ENCODE measurements around the gene C13orf46.

The C13orf46 gene

GRCh38 chr13:113954046-113954835 is 19.6 kb downstream of the C13orf46 start:
- DNase-seq (ENCODE audit: low read depth): no peak

DNA sequence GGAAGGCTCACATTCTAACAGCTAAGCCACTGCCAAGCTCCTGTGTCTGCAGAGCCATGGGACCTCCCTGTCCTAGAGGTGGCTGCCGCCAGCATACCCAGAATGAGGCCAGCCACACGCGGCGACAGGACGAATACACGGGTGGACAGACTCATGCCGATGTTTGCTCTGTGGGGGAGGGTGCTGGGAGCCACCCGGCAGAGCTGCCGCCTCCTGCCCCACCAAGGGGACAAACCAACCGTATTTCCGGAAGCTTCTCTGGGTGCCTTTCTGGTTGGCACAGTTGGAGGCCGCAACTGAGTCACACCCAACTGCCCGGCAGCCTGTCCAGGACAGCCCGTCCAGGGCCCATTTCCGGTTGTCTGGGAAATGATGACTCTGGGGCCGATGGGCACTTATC is 20.3 kb downstream of the C13orf46 start:
- no peak for DNase-seq (ENCODE audit: low read depth)

GRCh38 chr13:113952983-113953520 is 20.8 kb downstream of the C13orf46 start:
- no peak for DNase-seq (ENCODE audit: low read depth)

DNA sequence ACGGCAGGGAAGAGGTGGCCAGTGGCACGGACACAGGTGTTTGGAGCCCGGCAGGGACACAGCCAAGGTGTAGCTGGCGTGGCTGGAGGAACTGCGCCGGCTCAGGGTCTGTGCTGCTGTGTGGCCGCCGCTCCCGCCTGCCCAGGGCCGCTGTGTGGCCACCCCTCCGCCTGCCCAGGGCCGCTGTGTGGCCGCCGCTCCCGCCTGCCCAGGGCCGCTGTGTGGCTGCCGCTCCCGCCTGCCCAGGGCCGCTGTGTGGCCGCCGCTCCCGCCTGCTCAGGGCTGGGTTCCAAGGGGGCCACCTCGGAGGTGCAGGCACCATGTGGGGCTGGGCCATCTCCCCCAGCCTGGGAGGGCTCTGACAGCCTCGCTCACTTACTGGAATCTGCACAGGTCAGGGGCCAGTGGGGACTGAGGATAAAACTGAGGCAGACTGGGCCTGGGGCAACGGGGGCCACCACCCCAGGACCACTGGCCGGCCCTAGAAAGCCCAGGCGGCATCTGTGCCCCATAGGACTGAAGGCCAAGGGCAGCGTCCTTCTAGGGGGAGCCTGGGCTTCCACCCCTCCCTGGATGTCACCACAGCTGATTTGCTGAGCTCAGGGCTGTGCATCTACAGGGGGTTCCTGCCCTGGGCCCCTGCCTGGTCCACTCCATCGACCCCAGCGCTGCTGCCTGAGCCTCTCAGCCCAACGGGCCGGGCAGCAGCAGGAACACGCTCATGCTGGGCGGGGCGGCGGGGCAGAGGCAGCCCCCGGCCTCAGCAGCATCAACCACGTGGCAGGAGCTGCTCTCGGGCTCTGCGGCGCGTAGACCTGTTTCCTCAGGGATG is 21.5 kb downstream of the C13orf46 start:
- DNase-seq (ENCODE audit: low read depth): no peak

GRCh38 chr13:113951246-113951999 is 22.5 kb downstream of the C13orf46 start:
- peak; percentile 83 for DNase-seq (ENCODE audit: low read depth)

GRCh38 chr13:113950451-113951245 is 23.2 kb downstream of the C13orf46 start:
- no peak for DNase-seq (ENCODE audit: low read depth)

GRCh38 chr13:113949546-113949945 is 24.3 kb downstream of the C13orf46 start:
- no peak for DNase-seq (ENCODE audit: low read depth)

DNA sequence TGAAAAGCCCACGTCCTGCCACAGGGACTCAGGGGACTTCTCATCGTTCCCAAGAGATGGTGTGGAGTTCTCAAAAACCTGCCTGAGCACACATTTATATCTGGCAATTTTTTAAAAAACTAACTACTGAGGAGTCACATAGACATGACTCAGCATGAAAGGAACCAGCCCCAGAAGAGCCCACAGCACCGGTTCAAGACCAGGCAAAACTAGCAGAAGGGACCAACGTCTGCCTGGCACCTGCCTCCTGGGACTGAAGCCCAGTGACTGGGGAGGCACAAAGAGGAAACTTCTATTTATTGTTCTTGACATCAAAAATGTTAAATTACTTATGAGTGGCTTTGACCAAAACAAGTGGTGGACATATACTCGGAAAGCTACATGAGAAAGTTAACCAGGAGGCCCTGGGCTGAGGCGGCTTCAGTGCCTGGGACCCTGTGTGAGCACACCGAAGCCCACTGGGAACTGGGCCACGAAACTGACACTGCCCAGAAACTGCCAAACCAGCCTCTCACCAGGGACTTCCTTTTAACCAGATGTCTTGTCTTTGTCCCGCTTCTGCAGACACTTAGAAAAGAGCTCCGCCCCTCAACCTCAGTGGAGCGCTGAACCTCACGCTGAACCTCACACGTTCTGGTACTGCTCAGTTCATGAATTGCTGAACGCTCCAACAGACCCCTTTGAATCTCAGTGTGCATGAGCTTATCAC is 25.7 kb downstream of the C13orf46 start:
- no peak for DNase-seq (ENCODE audit: low read depth)

- peak; percentile 68 for DNase-seq (ENCODE audit: low read depth)
These were observed 26.4 kb downstream of the C13orf46 start for GRCh38 chr13:113947311-113948033.

DNA sequence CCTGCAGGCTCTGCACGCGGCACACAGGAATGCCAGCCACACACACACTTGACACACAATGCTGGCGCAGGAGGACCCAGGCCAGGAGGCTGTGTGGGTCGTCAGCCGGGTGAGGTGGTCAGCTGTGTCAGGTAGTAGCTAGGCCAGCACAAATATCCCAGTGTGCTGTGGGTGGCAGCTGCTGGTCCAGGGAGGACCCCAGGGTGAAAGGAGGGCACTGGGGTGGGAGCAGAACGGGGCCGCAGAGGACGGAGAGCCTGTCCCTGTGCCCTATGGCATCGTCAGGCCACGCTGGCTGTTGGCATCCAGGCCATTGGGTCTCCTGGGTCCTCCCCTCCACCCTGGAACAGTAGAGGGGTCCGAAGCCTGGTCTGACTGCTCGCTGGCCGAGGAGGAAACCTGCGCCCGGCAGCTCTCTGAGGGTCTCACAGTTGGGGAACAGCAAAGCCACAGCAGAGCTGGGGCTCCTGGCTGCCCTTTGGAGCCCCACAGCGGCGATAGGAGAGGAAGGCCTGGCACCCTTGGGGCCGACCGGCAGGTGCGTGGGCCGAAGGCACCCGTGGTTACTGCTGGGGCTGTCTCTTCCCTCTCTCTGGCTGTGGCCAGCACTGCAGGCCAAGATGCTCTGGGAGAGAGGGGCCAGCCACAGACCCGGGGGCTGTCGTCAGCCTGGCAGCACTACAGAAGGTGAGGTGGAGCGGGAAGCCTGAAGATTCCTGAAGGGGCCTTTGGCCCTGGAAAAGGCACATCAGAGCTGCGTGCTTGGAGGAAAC is 27.3 kb downstream of the C13orf46 start:
- DNase-seq (ENCODE audit: low read depth): no peak

GRCh38 chr13:113945857-113946408 is 27.9 kb downstream of the C13orf46 start:
- DNase-seq (ENCODE audit: low read depth): no peak

GRCh38 chr13:113943821-113944565 is 29.9 kb downstream of the C13orf46 start:
- no peak for DNase-seq (ENCODE audit: low read depth)

DNA sequence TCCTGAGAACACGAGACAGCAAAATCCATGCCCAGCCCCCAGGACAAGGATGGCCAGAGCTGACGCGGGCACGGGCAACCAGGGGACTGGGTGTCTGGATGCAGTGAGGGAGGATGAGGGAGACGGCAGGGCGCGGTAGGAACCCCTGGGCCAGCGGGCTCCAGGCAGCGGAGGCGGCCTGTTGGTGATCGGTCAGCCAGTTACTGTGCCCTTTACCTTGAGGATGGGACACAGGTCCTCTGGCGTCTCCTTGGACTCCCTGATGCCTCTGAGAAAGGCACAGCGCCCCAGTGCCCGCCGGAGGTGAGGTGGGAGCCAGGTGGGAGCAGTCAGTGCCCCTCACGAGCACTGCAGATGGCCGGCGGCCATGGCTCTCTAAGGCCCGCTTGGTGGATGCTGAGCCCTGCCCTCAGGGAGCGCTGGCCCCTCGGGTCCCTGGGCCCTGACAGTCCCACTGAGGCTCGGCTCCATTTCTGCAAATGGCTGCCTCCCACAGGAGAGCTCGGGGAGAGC is 31.2 kb downstream of the C13orf46 start:
- DNase-seq (ENCODE audit: low read depth): no peak

GRCh38 chr13:113941571-113942191 is 32.2 kb downstream of the C13orf46 start:
- peak; percentile 38 for DNase-seq (ENCODE audit: low read depth)

DNA sequence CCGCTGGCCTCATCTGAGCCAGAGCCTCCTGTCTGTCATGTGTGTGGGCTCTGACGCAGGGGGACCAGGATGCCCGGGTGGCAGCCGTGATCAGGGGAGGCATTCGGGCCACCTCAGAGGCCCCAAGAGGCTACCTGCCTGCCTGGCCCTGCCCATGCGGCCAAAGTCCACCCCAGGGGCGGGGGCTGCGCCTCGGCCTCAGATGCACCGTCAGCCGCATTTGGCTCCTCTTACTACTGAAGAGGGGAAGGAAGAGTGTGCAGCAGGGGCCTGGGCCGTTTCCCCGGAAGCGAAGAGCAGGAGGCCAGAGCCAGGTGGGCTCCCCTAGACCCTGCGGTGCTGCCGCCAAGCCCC is 34.0 kb downstream of the C13orf46 start:
- no peak for DNase-seq (ENCODE audit: low read depth)

DNA sequence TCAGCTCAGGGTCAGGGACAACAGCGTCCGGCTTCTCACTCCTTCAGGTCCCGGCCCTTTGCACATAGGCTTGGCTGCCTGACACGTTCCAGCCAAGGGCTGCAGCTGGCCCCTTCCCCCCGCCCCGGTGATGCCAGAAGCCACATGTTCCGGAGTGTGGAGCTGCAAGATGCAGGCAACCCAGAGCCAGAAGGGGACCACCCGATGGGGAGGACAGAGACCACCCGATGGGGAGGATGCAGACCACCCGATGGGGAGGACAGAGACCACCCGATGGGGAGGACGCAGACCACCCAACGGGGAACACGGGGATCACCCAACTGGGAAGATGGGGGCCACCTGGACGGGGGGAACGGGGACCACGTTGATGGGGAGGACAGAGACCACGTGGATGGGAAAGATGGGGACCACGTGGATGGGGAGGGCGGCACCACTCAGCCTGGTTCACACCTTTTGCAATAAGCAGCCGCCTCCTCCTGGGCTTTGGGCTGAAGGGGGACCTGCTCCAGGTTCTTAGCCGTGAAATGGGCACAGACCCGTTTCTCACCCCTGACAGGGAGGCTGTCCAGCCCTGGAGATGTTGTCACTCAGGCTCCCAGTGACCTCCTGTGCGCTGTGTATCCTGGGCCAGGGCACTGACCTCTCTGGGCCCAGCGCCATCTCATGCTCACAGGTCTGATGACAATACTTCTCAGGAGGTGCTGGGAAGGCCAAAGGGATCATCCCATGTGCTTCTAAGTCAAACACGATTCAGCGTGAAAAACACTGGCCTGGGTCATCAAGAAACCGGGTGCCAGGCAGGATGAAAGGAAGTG is 34.5 kb downstream of the C13orf46 start:
- no peak for DNase-seq (ENCODE audit: low read depth)

- DNase-seq (ENCODE audit: low read depth): no peak
These were observed 35.2 kb downstream of the C13orf46 start for GRCh38 chr13:113938716-113939115.
